ENCODE results near the gene IFI44.

IFI44 gene

GRCh38 chr1:78627321-78627720 lies 22.3 kb upstream of the IFI44 start:
- Histone ChIP-seq H3K4me3 (ENCODE audit: insufficient read length, low read depth) (no peak overlapping the region), H3K9me3 (ENCODE audit: insufficient read depth, low read length) (no peaks in the 10 kb centered on the region), H3K27me3 (ENCODE audit: insufficient read depth, insufficient read length) (no peaks in the 10 kb centered on the region), H3K36me3 (ENCODE audit: insufficient read depth, insufficient read length, low read length) (no peaks in the 10 kb centered on the region), H3K4me1 (ENCODE audit: insufficient read depth, insufficient read length) (no peaks in the 10 kb centered on the region), H3K9ac (ENCODE audit: insufficient read length, low read depth) (no peak overlapping the region)
- no peak for DNase-seq (ENCODE audit: low read depth, low spot score)
- no peak for TF ChIP-seq YY1 (IDR thresholded peaks at IDR 0.05; ENCODE audit: insufficient read depth, insufficient read length)
- TF ChIP-seq ZNF274 (IDR thresholded peaks at IDR 0.05; ENCODE audit: low read depth, low read length) = no peak
- TF ChIP-seq SUZ12 (IDR thresholded peaks at IDR 0.05; ENCODE audit: extremely low read depth, insufficient read depth, insufficient read length) = no peak

DNA sequence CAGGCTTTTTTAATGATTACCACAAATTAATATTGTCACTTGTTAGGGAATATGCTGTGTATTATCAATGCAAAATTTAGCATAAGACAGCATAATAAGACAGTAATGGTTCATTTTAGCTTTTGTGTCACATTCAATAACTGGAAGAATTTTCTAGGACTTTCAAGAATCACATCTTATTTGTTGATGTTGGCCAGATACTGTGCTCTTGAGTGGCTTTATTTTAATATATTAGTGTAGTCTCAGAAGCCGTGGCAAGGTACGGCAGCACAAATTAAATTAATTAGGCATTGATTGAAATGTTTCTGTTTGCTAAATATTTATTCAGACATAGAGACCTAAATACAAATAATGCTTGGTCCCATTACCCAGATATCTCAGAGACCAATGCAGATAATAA lies 19.0 kb upstream of the IFI44 start:
- no peaks in the 10 kb centered on the region for H3K36me3 ChIP-seq (ENCODE audit: insufficient read depth, insufficient read length, low read length)
- H3K9ac ChIP-seq (ENCODE audit: insufficient read length, low read depth) = no peak overlapping the region
- TF ChIP-seq ZNF274 (IDR thresholded peaks at IDR 0.05; ENCODE audit: low read depth, low read length) = no peak
- DNase-seq (ENCODE audit: low read depth, low spot score) = no peak
- no peaks in the 10 kb centered on the region for H3K4me1 ChIP-seq (ENCODE audit: insufficient read depth, insufficient read length)
- no peak overlapping the region for H3K4me3 ChIP-seq (ENCODE audit: insufficient read length, low read depth)
- H3K9me3 ChIP-seq (ENCODE audit: insufficient read depth, low read length) = no peaks in the 10 kb centered on the region
- H3K27me3 ChIP-seq (ENCODE audit: insufficient read depth, insufficient read length) = no peaks in the 10 kb centered on the region

- Histone ChIP-seq H3K4me1 (ENCODE audit: insufficient read depth, insufficient read length) (no peaks in the 10 kb centered on the region), H3K4me3 (ENCODE audit: insufficient read length, low read depth) (no peak overlapping the region), H3K9ac (ENCODE audit: insufficient read length, low read depth) (no peak overlapping the region), H3K9me3 (ENCODE audit: insufficient read depth, low read length) (no peaks in the 10 kb centered on the region), H3K27me3 (ENCODE audit: insufficient read depth, insufficient read length) (no peaks in the 10 kb centered on the region), H3K36me3 (ENCODE audit: insufficient read depth, insufficient read length, low read length) (no peaks in the 10 kb centered on the region)
- DNase-seq (ENCODE audit: low read depth, low spot score) = no peak
- TF ChIP-seq YY1 (IDR thresholded peaks at IDR 0.05; ENCODE audit: insufficient read depth, insufficient read length) = no peak
- TF ChIP-seq ZNF274 (IDR thresholded peaks at IDR 0.05; ENCODE audit: low read depth, low read length) = no peak
- TF ChIP-seq SUZ12 (IDR thresholded peaks at IDR 0.05; ENCODE audit: extremely low read depth, insufficient read depth, insufficient read length) = no peak
Measured at GRCh38 chr1:78633209-78633608, 16.4 kb upstream of the IFI44 start.

- H3K36me3 ChIP-seq (ENCODE audit: insufficient read depth, insufficient read length, low read length) = no peaks in the 10 kb centered on the region
- DNase-seq (ENCODE audit: low read depth, low spot score) = no peak
- TF ChIP-seq YY1 (IDR thresholded peaks at IDR 0.05; ENCODE audit: insufficient read depth, insufficient read length) (no peak), ZNF274 (IDR thresholded peaks at IDR 0.05; ENCODE audit: low read depth, low read length) (no peak), SUZ12 (IDR thresholded peaks at IDR 0.05; ENCODE audit: extremely low read depth, insufficient read depth, insufficient read length) (no peak)
- no peak overlapping the region for H3K4me3 ChIP-seq (ENCODE audit: insufficient read length, low read depth)
- H3K4me1 ChIP-seq (ENCODE audit: insufficient read depth, insufficient read length) = no peaks in the 10 kb centered on the region
- H3K9me3 ChIP-seq (ENCODE audit: insufficient read depth, low read length) = no peaks in the 10 kb centered on the region
- no peaks in the 10 kb centered on the region for H3K27me3 ChIP-seq (ENCODE audit: insufficient read depth, insufficient read length)
- H3K9ac ChIP-seq (ENCODE audit: insufficient read length, low read depth) = no peak overlapping the region
Measured at GRCh38 chr1:78640462-78640861, 9.2 kb upstream of the IFI44 start.

GRCh38 chr1:78641558-78641957 lies 8.1 kb upstream of the IFI44 start:
- Histone ChIP-seq H3K4me3 (ENCODE audit: insufficient read length, low read depth) (no peak overlapping the region), H3K9ac (ENCODE audit: insufficient read length, low read depth) (no peak overlapping the region), H3K9me3 (ENCODE audit: insufficient read depth, low read length) (0 out of 2 replicates have a peak, but pooled peaks cover under 1% of the 10 kb centered on the region), H3K36me3 (ENCODE audit: insufficient read depth, insufficient read length, low read length) (no peaks in the 10 kb centered on the region), H3K27me3 (ENCODE audit: insufficient read depth, insufficient read length) (no peaks in the 10 kb centered on the region), H3K4me1 (ENCODE audit: insufficient read depth, insufficient read length) (no peaks in the 10 kb centered on the region)
- DNase-seq (ENCODE audit: low read depth, low spot score) = no peak
- TF ChIP-seq ZNF274 (IDR thresholded peaks at IDR 0.05; ENCODE audit: low read depth, low read length) (no peak), SUZ12 (IDR thresholded peaks at IDR 0.05; ENCODE audit: extremely low read depth, insufficient read depth, insufficient read length) (no peak), YY1 (IDR thresholded peaks at IDR 0.05; ENCODE audit: insufficient read depth, insufficient read length) (no peak)

GRCh38 chr1:78645723-78646122 lies 3.9 kb upstream of the IFI44 start:
- DNase-seq (ENCODE audit: low read depth, low spot score) = no peak
- H3K36me3 ChIP-seq (ENCODE audit: insufficient read depth, insufficient read length, low read length) = no peaks in the 10 kb centered on the region
- TF ChIP-seq ZNF274 (IDR thresholded peaks at IDR 0.05; ENCODE audit: low read depth, low read length) (no peak), SUZ12 (IDR thresholded peaks at IDR 0.05; ENCODE audit: extremely low read depth, insufficient read depth, insufficient read length) (no peak), YY1 (IDR thresholded peaks at IDR 0.05; ENCODE audit: insufficient read depth, insufficient read length) (no peak)

DNA sequence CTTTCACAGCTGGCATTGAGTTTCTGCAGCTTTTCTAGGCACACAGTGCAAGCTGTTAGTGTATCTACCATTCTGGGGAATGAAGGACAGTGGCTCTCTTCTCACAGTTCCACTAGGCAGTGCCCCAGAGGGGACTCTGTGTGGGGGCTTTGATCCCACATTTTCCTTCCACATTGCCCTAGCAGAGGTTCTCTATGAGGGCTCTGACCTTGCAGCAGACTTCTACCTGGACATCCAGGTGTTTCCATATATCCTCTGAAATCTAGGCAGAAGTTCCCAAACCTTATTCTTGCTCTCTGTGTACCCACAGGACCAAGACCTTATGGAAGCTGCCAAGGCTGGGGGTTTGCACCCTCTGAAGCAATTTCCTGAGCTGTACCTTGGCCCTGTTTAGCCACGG lies 2.4 kb upstream of the IFI44 start:
- DNase-seq (ENCODE audit: low read depth, low spot score) = no peak

More at GRCh38 chr1:78645723-78646122, 3.9 kb upstream of the IFI44 start:
- no peaks in the 10 kb centered on the region for H3K27me3 ChIP-seq (ENCODE audit: insufficient read depth, insufficient read length)
- peaks cover 17% of the 10 kb centered on the region for H3K9me3 ChIP-seq (ENCODE audit: insufficient read depth, low read length)
- H3K4me3 ChIP-seq (ENCODE audit: insufficient read length, low read depth) = no peak overlapping the region
- H3K9ac ChIP-seq (ENCODE audit: insufficient read length, low read depth) = no peak overlapping the region
- no peaks in the 10 kb centered on the region for H3K4me1 ChIP-seq (ENCODE audit: insufficient read depth, insufficient read length)

More for the DNA sequence above, 2.4 kb upstream of the IFI44 start:
- peaks cover 17% of the 10 kb centered on the region for H3K9me3 ChIP-seq (ENCODE audit: insufficient read depth, low read length)
- TF ChIP-seq SUZ12 (IDR thresholded peaks at IDR 0.05; ENCODE audit: extremely low read depth, insufficient read depth, insufficient read length) = no peak
- TF ChIP-seq ZNF274 (IDR thresholded peaks at IDR 0.05; ENCODE audit: low read depth, low read length) = no peak
- no peak for TF ChIP-seq YY1 (IDR thresholded peaks at IDR 0.05; ENCODE audit: insufficient read depth, insufficient read length)
- H3K36me3 ChIP-seq (ENCODE audit: insufficient read depth, insufficient read length, low read length) = no peaks in the 10 kb centered on the region
- no peaks in the 10 kb centered on the region for H3K4me1 ChIP-seq (ENCODE audit: insufficient read depth, insufficient read length)
- H3K4me3 ChIP-seq (ENCODE audit: insufficient read length, low read depth) = no peak overlapping the region
- H3K27me3 ChIP-seq (ENCODE audit: insufficient read depth, insufficient read length) = no peaks in the 10 kb centered on the region
- H3K9ac ChIP-seq (ENCODE audit: insufficient read length, low read depth) = no peak overlapping the region

Measured in NT2/D1 (cell line).